SK-N-SH (cell line): Measurements from ENCODE around the gene RFX2.

Source experiments
- EP300 ChIP-seq, 2 experiments: IDR thresholded peaks; 2 replicates each; pipeline versions ENCODE4 v1.4.0 to v1.6.1; 2012; ENCODE audit warnings: borderline replicate concordance in 1 of 2, low read depth in 1 of 2, low read length in 1 of 2
- FOXM1 ChIP-seq: IDR thresholded peaks from 2 replicates; pipeline ENCODE4 v1.4.0; 2012; ENCODE audit warnings: low read depth, mild to moderate bottlenecking
- GATA2 ChIP-seq: sonication (generic); formaldehyde crosslinking; IDR thresholded peaks from 2 replicates; pipeline ENCODE4 v1.5.0; 2020; ENCODE audit warnings: mild to moderate bottlenecking, missing genetic modification reagents
- NFIC ChIP-seq: IDR thresholded peaks from 2 replicates; pipeline ENCODE4 v1.4.0; 2012; ENCODE audit warnings: borderline replicate concordance
- POLR2AphosphoS5 ChIP-seq: IDR thresholded peaks from 2 replicates; pipeline ENCODE4 v1.6.1; 2012; ENCODE audit warnings: low read depth, low read length
- RAD21 ChIP-seq: IDR thresholded peaks from 2 replicates; pipeline ENCODE4 v1.6.1; 2012; ENCODE audit warnings: mild to moderate bottlenecking, low read length
- SIN3A ChIP-seq: IDR thresholded peaks from 2 replicates; pipeline ENCODE4 v1.6.1; 2012; ENCODE audit warnings: low read depth, mild to moderate bottlenecking, low read length, moderate library complexity, borderline replicate concordance
- TAF1 ChIP-seq: IDR thresholded peaks from 2 replicates; pipeline ENCODE4 v1.6.1; 2012; ENCODE audit warnings: low read depth, mild to moderate bottlenecking, low read length, moderate library complexity, borderline replicate concordance
- YY1 ChIP-seq: IDR thresholded peaks from 2 replicates; pipeline ENCODE4 v1.4.0; 2012; ENCODE audit warnings: low read depth, mild to moderate bottlenecking
- TF ChIP-seq, protein P1 (sequence below): IDR thresholded peaks from 2 replicates; pipeline ENCODE4 v1.6.1; 2012; ENCODE audit warnings: mild to moderate bottlenecking, low read depth, low read length, moderate library complexity
- TF ChIP-seq, protein P2 (sequence below): fragments of 200-600 bp; sonication (generic); IDR thresholded peaks from 2 replicates; pipeline ENCODE4 v1.6.1; 2017; ENCODE audit warnings: antibody characterized with exemption, mild to moderate bottlenecking, moderate library complexity
- TF ChIP-seq, protein P3 (sequence below): fragments of 150-350 bp; IDR thresholded peaks from 2 replicates; pipeline ENCODE4 v1.6.1; 2016; ENCODE audit warnings: mild to moderate bottlenecking, low read depth, low read length
- TF ChIP-seq, protein P4 (sequence below): fragments of 150-350 bp; IDR thresholded peaks from 2 replicates; pipeline ENCODE4 v1.6.1; 2017; ENCODE audit warnings: antibody characterized with exemption, low read length, low read depth, borderline replicate concordance
- TF ChIP-seq, protein P5 (sequence below): IDR thresholded peaks from 2 replicates; pipeline ENCODE4 v1.4.0; 2012; ENCODE audit warnings: low read depth, borderline replicate concordance

DNA sequence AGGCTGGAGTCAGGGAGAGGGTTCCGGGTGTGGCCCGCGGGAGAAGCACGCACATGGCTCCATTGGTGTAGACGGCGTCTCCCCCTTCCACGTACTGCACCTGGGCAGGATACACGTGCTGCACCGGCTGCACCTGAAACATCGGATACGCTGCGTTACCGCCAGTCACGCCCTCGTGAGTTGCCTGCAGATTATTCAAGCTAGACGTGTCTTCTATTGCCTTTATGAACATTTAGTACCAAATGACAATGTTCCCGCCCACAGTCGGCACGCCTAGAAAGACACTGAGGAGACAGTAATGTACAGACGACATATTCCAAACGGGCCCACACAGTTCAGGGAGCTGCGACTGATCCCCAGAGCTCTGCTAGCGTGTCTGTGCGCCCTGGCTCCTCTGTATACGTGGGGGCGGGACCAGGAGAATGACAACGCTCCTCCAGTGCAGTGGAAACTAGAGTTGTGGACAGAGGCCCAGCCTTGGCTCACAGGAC, 68.3 kb downstream of the RFX2 start:
- TF ChIP-seq, protein P1, sequence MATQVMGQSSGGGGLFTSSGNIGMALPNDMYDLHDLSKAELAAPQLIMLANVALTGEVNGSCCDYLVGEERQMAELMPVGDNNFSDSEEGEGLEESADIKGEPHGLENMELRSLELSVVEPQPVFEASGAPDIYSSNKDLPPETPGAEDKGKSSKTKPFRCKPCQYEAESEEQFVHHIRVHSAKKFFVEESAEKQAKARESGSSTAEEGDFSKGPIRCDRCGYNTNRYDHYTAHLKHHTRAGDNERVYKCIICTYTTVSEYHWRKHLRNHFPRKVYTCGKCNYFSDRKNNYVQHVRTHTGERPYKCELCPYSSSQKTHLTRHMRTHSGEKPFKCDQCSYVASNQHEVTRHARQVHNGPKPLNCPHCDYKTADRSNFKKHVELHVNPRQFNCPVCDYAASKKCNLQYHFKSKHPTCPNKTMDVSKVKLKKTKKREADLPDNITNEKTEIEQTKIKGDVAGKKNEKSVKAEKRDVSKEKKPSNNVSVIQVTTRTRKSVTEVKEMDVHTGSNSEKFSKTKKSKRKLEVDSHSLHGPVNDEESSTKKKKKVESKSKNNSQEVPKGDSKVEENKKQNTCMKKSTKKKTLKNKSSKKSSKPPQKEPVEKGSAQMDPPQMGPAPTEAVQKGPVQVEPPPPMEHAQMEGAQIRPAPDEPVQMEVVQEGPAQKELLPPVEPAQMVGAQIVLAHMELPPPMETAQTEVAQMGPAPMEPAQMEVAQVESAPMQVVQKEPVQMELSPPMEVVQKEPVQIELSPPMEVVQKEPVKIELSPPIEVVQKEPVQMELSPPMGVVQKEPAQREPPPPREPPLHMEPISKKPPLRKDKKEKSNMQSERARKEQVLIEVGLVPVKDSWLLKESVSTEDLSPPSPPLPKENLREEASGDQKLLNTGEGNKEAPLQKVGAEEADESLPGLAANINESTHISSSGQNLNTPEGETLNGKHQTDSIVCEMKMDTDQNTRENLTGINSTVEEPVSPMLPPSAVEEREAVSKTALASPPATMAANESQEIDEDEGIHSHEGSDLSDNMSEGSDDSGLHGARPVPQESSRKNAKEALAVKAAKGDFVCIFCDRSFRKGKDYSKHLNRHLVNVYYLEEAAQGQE = no peak
- no peak for TF ChIP-seq EP300 (IDR thresholded peaks at IDR 0.05; ENCODE audit: borderline replicate concordance in 1 of 2, low read depth in 1 of 2, low read length in 1 of 2)
- TF ChIP-seq, protein P2, sequence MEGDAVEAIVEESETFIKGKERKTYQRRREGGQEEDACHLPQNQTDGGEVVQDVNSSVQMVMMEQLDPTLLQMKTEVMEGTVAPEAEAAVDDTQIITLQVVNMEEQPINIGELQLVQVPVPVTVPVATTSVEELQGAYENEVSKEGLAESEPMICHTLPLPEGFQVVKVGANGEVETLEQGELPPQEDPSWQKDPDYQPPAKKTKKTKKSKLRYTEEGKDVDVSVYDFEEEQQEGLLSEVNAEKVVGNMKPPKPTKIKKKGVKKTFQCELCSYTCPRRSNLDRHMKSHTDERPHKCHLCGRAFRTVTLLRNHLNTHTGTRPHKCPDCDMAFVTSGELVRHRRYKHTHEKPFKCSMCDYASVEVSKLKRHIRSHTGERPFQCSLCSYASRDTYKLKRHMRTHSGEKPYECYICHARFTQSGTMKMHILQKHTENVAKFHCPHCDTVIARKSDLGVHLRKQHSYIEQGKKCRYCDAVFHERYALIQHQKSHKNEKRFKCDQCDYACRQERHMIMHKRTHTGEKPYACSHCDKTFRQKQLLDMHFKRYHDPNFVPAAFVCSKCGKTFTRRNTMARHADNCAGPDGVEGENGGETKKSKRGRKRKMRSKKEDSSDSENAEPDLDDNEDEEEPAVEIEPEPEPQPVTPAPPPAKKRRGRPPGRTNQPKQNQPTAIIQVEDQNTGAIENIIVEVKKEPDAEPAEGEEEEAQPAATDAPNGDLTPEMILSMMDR = no peak
- TF ChIP-seq, protein P3, sequence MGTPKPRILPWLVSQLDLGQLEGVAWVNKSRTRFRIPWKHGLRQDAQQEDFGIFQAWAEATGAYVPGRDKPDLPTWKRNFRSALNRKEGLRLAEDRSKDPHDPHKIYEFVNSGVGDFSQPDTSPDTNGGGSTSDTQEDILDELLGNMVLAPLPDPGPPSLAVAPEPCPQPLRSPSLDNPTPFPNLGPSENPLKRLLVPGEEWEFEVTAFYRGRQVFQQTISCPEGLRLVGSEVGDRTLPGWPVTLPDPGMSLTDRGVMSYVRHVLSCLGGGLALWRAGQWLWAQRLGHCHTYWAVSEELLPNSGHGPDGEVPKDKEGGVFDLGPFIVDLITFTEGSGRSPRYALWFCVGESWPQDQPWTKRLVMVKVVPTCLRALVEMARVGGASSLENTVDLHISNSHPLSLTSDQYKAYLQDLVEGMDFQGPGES = no peak
- TF ChIP-seq RAD21 = no peak
- TF ChIP-seq GATA2 (CRISPR knock-in tag) = no peak
- no peak for TF ChIP-seq POLR2AphosphoS5
- no peak for TF ChIP-seq TAF1
- TF ChIP-seq FOXM1 = no peak
- no peak for TF ChIP-seq YY1
- TF ChIP-seq SIN3A = no peak
- TF ChIP-seq NFIC = no peak
- TF ChIP-seq, protein P4, sequence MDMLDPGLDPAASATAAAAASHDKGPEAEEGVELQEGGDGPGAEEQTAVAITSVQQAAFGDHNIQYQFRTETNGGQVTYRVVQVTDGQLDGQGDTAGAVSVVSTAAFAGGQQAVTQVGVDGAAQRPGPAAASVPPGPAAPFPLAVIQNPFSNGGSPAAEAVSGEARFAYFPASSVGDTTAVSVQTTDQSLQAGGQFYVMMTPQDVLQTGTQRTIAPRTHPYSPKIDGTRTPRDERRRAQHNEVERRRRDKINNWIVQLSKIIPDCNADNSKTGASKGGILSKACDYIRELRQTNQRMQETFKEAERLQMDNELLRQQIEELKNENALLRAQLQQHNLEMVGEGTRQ = no peak
- TF ChIP-seq, protein P5, sequence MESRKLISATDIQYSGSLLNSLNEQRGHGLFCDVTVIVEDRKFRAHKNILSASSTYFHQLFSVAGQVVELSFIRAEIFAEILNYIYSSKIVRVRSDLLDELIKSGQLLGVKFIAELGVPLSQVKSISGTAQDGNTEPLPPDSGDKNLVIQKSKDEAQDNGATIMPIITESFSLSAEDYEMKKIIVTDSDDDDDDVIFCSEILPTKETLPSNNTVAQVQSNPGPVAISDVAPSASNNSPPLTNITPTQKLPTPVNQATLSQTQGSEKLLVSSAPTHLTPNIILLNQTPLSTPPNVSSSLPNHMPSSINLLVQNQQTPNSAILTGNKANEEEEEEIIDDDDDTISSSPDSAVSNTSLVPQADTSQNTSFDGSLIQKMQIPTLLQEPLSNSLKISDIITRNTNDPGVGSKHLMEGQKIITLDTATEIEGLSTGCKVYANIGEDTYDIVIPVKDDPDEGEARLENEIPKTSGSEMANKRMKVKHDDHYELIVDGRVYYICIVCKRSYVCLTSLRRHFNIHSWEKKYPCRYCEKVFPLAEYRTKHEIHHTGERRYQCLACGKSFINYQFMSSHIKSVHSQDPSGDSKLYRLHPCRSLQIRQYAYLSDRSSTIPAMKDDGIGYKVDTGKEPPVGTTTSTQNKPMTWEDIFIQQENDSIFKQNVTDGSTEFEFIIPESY = no peak
